ENCODE data around the gene RETSAT.

Gene RETSAT

DNA sequence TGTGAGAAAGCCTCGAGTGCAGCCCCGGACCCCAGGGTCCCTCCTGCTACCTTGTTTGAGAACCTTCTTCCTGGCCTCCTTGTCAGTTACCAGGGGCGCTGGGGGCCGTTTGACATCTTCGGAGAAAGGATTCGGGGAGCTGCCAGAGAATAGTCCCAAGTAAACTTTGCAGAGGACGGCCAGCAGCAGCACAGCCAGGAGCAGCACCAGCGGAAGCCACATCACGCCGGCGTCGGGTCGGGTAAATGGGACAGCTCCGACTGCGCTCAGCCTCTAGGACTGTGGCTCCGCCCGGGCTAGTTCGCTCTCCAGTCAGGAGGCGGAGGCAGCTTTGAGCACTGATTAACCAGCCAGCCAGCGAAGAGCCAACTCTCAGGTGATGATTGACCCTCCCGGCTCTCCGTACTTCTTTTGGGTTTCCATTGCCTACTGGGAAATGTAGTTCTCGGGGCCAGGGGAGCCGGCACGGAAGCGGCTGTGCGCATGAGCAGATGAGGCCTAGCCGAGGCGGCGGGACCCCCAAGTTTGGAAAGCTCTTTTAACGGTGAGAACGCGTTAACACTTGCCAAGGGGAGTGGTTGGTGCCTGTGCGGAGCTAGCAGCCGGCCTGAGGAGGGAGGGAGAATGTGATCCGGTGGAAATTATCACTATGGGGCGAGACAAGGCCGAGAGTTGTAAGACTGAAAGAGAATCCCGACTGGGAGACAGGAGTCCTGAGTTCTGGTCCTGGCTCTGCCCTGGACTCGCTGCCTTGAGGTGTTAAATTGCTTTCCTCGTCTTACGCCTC lies at the start of gene RETSAT, which contains the start of gene ELMOD3:
Gene RETSAT, minus strand, starts transcription at position 243 of the 787 bp plus-strand sequence. Its CDS starts 21 bp downstream, at position 222.
Gene ELMOD3, plus strand, starts transcription at position 484 of the 787 bp plus-strand sequence. CDS start 2,430 bp downstream, outside the sequence.
- DNase-seq (peak; percentile 97), ATAC-seq (replicated peaks) (peak; percentile 100)
- H3K9me3 Mint-ChIP-seq: no peaks in the 10 kb centered on the region
- peaks cover 15 to 44% of the 10 kb centered on the region in 2 donors for H3K4me1 Mint-ChIP-seq
- H3K27ac Mint-ChIP-seq: peak within 1 kb of the TSS; percentile 99
- peaks cover 20 to 38% of the 10 kb centered on the region in 2 donors for H3K36me3 Mint-ChIP-seq
- no peaks in the 10 kb centered on the region for H3K27me3 Mint-ChIP-seq
- peak within 1 kb of the TSS; percentile 93 to 100 for H3K4me3 Mint-ChIP-seq

DNA sequence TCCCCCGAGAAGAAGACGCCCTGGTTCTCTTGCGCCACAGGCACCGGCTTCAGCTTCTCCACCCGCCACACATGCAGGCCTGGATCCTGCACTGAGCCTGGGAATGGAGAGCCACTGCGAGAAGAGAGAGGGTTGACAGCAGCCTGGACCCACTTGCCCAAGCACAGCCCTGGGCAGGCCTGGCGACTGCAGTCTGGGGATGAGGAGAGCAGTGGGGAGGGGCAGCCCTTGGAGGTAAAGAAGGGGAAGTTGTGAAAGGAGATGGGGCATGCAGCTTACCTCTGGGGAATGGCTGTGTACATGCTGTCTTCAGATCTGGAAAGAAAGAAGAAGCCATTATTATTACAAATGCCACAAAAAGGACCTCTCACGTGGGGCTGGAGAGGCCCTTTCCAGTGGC lies 47.5 kb upstream of the RETSAT start:
- Mint-ChIP-seq H3K27ac (peak overlapping the region; percentile 94), H3K9me3 (peaks cover 3% of the 10 kb centered on the region in 2 donors), H3K4me3 (peak overlapping the region; percentile 7 to 66), H3K4me1 (peaks cover 22 to 37% of the 10 kb centered on the region in 2 donors), H3K36me3 (peaks cover 42 to 72% of the 10 kb centered on the region in 2 donors), H3K27me3 (no peaks in the 10 kb centered on the region)
- DNase-seq (no peak), ATAC-seq (replicated peaks) (peak; percentile 53 to 59)

GRCh38 chr2:85401464-85401805 lies 47.1 kb upstream of the RETSAT start:
- Mint-ChIP-seq H3K27ac (no peak overlapping the region), H3K9me3 (peaks cover 3% of the 10 kb centered on the region in 2 donors), H3K4me1 (peaks cover 22 to 35% of the 10 kb centered on the region in 2 donors), H3K27me3 (no peaks in the 10 kb centered on the region), H3K36me3 (peaks cover 45 to 76% of the 10 kb centered on the region in 2 donors), H3K4me3 (no peak overlapping the region)
- ATAC-seq (replicated peaks) (no peak), DNase-seq (no peak)

DNA sequence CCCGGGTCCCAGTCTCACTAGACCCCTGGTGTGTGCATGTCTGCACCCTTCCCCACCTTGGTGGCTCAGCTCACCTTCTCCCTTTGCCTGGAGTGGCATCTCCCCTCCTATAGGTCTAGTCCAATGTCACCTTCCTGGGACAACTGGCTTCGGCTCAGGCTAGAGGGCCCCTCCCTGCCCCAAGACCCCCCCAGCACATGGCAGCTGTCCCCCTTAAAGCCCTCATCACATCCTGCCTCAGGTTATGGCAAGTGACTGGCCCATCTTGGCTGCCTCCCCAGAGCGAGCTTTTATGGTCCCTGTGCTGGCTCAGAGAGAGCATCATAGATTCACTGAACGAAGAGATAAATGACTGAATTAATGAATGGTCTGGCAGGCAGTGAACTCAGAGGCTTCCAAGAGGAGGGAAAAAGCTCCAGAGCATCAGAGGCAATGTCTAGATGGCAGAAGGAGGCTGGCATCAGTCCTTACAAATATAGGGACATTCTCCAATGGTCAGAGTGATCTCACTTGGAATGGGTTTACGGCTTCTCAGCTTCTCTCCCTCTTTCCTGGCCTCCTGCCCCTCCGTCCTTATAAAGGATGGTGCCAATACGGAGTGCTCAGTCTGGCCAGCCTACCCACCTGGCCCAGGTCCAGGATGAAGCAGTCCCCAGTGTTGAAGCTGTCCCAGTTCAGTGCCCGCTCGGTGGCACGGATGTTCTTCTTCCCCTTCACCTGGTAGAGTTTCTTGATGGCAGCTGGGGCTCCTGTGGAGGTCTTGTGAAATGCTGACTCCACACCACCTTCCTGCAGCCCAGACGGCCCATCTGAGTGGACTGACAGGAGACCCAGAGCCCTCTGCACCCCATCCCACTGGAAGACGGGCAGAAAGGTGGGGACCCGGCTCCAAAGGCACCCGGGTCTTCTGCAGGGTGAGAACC lies 46.5 kb upstream of the RETSAT start:
- Mint-ChIP-seq H3K9me3 (peaks cover 3% of the 10 kb centered on the region in 2 donors), H3K4me1 (peaks cover 20 to 28% of the 10 kb centered on the region in 2 donors), H3K27me3 (no peaks in the 10 kb centered on the region), H3K36me3 (peaks cover 46 to 78% of the 10 kb centered on the region in 2 donors), H3K27ac (no peak overlapping the region), H3K4me3 (no peak overlapping the region)
- ATAC-seq (replicated peaks) (no peak), DNase-seq (no peak)

DNA sequence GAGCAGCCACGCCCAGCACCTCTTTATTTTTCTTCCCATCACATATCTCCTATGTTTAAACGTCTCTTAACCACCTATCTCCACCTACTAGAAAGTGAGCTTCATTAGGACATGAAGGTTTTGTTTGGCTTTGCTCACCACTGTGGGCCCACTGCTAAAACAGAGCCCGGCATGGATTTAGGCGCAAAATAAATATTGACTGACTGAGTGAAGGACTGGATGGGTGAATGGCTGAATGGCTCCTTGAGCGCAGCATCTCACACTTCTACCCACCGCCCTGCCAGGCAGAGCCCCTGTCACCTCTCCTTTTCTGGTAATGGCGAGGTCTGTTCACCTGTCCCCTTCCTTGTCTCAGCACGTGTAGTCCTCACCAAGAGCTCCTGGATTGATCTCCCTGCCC lies 45.7 kb upstream of the RETSAT start:
- Mint-ChIP-seq H3K27ac (no peak overlapping the region), H3K36me3 (peaks cover 47 to 74% of the 10 kb centered on the region in 2 donors), H3K4me1 (peaks cover 13 to 23% of the 10 kb centered on the region in 2 donors), H3K9me3 (peaks cover 3% of the 10 kb centered on the region in 2 donors), H3K27me3 (no peaks in the 10 kb centered on the region), H3K4me3 (no peak overlapping the region)
- ATAC-seq (replicated peaks) (no peak), DNase-seq (no peak)

DNA sequence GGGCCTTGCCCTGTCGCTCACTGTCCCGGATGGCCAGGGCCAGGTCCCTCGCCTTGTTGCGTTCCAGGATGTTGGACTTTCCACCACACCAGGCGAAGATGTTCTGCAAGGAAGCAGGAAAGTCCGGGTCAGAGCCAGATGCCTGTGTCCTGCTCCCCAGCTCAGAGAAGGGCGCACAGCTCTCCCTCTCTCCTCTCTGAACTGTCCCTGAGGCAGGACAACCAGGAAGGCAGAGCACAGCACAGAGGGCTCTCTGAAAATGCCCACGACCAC lies 44.8 kb upstream of the RETSAT start:
- H3K4me1 Mint-ChIP-seq: peaks cover 15 to 28% of the 10 kb centered on the region in 2 donors
- no peak overlapping the region for H3K4me3 Mint-ChIP-seq
- H3K36me3 Mint-ChIP-seq: peaks cover 47 to 76% of the 10 kb centered on the region in 2 donors
- peaks cover 3% of the 10 kb centered on the region in 2 donors for H3K9me3 Mint-ChIP-seq
- peak overlapping the region; percentile 79 for H3K27ac Mint-ChIP-seq
- no peak for ATAC-seq (replicated peaks)
- no peak for DNase-seq
- no peaks in the 10 kb centered on the region for H3K27me3 Mint-ChIP-seq

GRCh38 chr2:85398426-85399182 lies 44.3 kb upstream of the RETSAT start:
- H3K9me3 Mint-ChIP-seq: peaks cover 3% of the 10 kb centered on the region in 2 donors
- peaks cover 18 to 28% of the 10 kb centered on the region in 2 donors for H3K4me1 Mint-ChIP-seq
- H3K36me3 Mint-ChIP-seq: peaks cover 45 to 71% of the 10 kb centered on the region in 2 donors
- H3K27ac Mint-ChIP-seq: no peak overlapping the region
- ATAC-seq (replicated peaks): no peak
- no peak for DNase-seq
- H3K27me3 Mint-ChIP-seq: no peaks in the 10 kb centered on the region
- no peak overlapping the region for H3K4me3 Mint-ChIP-seq

DNA sequence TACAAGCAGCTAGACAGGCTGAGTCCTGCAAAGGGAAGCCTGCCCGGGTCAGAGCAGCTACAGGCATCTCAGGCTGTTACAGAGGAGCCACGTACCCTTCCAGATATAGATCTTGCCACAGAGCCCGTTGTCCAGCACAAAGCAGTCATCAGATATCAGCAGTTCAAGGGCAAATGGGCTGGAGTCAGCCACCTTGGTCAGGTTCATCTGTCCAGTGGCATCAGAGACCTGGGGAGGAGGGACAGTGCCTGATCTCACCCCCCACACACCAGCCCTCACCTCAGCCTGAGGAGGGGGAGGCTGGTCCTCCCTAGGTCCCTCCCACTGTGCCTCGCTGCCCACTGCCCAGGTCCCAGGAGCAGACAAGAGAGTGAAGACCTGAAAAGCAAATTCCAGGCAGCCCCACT lies 43.6 kb upstream of the RETSAT start:
- Mint-ChIP-seq H3K4me1 (peaks cover 22 to 28% of the 10 kb centered on the region in 2 donors), H3K36me3 (peaks cover 44 to 67% of the 10 kb centered on the region in 2 donors), H3K27ac (no peak overlapping the region), H3K4me3 (no peak overlapping the region), H3K27me3 (no peaks in the 10 kb centered on the region), H3K9me3 (peaks cover 3% of the 10 kb centered on the region in 2 donors)
- DNase-seq (no peak), ATAC-seq (replicated peaks) (no peak)

DNA sequence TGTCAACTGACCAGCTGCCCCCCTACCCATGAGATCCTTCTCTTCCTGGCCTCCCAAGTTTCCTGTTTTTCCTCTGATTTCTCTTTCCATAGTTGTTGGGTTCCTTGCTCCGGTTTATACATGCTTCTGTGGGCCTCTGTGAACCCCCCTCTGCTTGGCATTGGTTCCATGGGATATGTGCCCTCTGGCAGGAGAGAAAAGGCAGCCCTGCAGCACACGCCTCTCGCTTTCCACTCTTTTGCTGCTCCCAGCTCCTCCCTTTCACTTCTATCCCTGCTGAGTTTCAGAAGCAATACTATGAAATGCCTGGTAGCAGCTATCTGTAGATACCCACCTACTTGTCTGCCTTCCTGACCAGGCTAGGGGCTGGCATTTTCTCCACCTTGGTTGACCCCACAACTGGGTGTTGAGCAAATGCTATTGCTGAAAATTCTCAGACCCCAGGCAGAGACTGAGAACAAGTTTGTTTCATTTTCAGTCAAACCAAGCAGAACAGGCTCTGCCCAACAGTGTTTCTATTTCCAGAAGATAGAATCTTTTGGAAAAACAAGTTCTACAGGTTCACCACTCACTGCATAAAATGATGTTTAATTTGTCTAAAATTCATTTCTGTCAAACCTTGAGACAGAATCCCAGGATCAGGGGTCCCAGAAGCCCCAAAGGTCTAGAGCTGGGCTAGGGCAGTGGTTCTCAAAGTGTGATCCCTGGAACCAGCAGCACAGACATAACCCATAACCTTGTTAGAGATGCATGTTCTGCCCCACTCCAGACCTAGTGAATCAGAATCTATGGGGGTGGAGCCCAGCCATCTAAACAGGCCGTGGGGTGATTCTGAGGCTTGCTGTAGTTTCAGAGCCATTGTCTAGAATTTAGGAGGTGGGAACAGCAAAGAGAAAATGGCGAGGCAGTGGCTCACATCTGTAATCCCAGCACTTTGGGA lies 42.5 kb upstream of the RETSAT start:
- peak overlapping the region; percentile 86 for H3K27ac Mint-ChIP-seq
- H3K36me3 Mint-ChIP-seq: peaks cover 39 to 59% of the 10 kb centered on the region in 2 donors
- DNase-seq: no peak
- H3K4me1 Mint-ChIP-seq: peaks cover 20 to 28% of the 10 kb centered on the region in 2 donors
- ATAC-seq (replicated peaks): no peak
- no peaks in the 10 kb centered on the region for H3K27me3 Mint-ChIP-seq
- no peaks in the 10 kb centered on the region for H3K9me3 Mint-ChIP-seq
- H3K4me3 Mint-ChIP-seq: peak overlapping the region in 1 of 2 donors; percentile 10

DNA sequence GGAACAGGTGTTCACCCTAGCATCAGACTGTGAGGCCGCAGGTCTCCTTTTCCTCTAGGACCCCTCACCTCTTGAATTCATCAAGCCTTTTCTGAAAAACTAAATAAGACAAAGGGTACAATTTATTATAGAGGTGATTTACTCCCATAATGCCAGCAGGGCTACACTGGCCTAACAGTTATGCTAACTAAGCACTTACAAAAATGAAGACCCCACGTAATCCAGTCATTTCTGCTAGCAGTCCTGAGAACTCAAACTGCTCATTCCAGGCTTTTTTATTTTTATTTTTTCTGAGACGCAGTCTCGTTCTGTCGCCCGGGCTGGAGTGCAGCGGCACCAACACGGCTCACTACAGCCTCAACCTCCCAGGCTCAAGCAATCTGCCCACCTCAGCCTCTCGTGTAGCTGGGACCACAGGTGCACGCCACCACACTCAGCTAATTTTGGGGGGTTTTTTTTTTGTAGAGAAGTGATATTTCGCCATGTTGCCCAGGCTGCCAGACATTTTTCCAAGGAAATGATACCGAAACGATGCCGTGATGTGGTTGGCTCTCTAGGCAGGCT lies 41.7 kb upstream of the RETSAT start:
- ATAC-seq (replicated peaks) (no peak), DNase-seq (no peak)
- Mint-ChIP-seq H3K36me3 (peaks cover 36 to 60% of the 10 kb centered on the region in 2 donors), H3K9me3 (no peaks in the 10 kb centered on the region), H3K27ac (no peak overlapping the region), H3K4me1 (peaks cover 24 to 34% of the 10 kb centered on the region in 2 donors), H3K27me3 (no peaks in the 10 kb centered on the region), H3K4me3 (no peak overlapping the region)

DNA sequence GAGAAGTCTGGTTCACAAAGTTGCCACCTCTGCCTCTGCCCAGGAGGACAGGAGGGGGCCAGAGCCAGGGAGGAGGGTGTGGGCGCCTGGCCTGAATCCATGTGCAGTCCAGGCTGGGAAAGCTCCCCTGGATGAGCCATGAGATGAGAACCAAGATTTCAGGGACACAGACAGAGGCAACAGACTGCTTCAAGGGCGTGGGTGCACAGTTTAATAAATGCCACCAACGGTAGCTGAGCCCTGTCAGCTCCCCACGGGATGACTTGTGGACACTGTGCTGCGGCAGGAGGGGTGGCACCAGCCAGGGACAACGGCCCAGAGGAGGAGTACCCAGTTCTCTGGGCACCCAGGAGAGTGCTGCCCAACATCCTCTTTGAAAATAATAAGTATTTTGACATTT lies 40.6 kb upstream of the RETSAT start:
- Mint-ChIP-seq H3K27me3 (no peaks in the 10 kb centered on the region), H3K4me1 (peaks cover 24 to 36% of the 10 kb centered on the region in 2 donors), H3K9me3 (no peaks in the 10 kb centered on the region), H3K4me3 (no peak overlapping the region), H3K36me3 (peaks cover 35 to 57% of the 10 kb centered on the region in 2 donors), H3K27ac (peak overlapping the region; percentile 42)
- DNase-seq (no peak), ATAC-seq (replicated peaks) (no peak)

- Mint-ChIP-seq H3K27ac (peak overlapping the region; percentile 48), H3K36me3 (peaks cover 37 to 59% of the 10 kb centered on the region in 2 donors), H3K4me1 (peaks cover 24 to 36% of the 10 kb centered on the region in 2 donors), H3K9me3 (no peaks in the 10 kb centered on the region), H3K4me3 (no peak overlapping the region), H3K27me3 (no peaks in the 10 kb centered on the region)
- DNase-seq (no peak), ATAC-seq (replicated peaks) (no peak)
Observed at GRCh38 chr2:85394261-85394681, 39.9 kb upstream of the RETSAT start.

DNA sequence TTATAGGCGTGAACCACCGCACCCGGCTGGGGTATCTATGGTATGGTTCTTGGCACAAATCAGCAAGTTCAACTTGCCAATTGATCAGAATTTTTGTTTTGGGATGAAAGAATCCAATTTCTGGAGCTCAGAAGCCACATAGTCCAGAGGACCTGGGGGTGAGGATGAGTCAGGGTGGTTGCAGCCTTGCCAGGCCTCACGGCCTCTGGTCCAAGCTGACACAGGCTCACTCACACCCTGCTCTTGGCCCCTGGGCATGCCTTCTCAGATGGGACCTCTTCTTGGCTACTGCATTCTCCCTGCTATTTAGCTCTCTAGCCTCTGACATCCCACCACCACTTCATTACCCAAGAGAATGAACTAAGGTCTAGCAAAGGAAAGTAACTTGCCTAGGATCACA lies 39.5 kb upstream of the RETSAT start:
- peak overlapping the region; percentile 48 for H3K27ac Mint-ChIP-seq
- DNase-seq: no peak
- no peak for ATAC-seq (replicated peaks)
- peaks cover 24 to 36% of the 10 kb centered on the region in 2 donors for H3K4me1 Mint-ChIP-seq
- no peaks in the 10 kb centered on the region for H3K9me3 Mint-ChIP-seq
- H3K27me3 Mint-ChIP-seq: no peaks in the 10 kb centered on the region
- no peak overlapping the region for H3K4me3 Mint-ChIP-seq
- H3K36me3 Mint-ChIP-seq: peaks cover 36 to 59% of the 10 kb centered on the region in 2 donors

Measured in stimulated activated naive B cell treated with anti-CD40 and anti-IgM and Interleukin-4, amounts not matched to agents 10 μg/mL and 1 μg/mL and 100 μg/mL, for 72 hours (primary cell).